ENCODE results near the gene PTK6.

GRCh38 chr20:63495741-63496595 lies 41.2 kb downstream of the PTK6 start:
- TF ChIP-seq ZBTB43 (CRISPR knock-in tag; conservative IDR thresholded peaks at IDR 0.05) (no peak), POLR2A (IDR thresholded peaks at IDR 0.05; ENCODE audit: insufficient read depth in 1 of 2, low read depth in 2 of 2, low read length in 2 of 2) (no peak), ZNF431 (CRISPR knock-in tag; IDR thresholded peaks at IDR 0.05; ENCODE audit: borderline replicate concordance, low read depth) (no peak), SMAD1 (CRISPR knock-in tag; IDR thresholded peaks at IDR 0.05; ENCODE audit: borderline replicate concordance, low read depth) (no peak), ZNF7 (CRISPR knock-in tag; IDR thresholded peaks at IDR 0.05) (no peak)

Measured in HepG2 (cell line).